GM19463 (cell line): ENCODE measurements around the gene MEF2D.

Experiments used
- ATAC-seq: cut with Tn5 transposase; IDR thresholded peaks from one replicate; pipeline ENCODE4 v1.9.1; 2021; ENCODE audit warnings: mild to moderate bottlenecking, moderate library complexity; ENCODE audit not compliant: unreplicated experiment

Gene MEF2D

GRCh38 chr1:156471496-156472490 is 28.8 kb downstream of the MEF2D start:
- no peak for ATAC-seq

GRCh38 chr1:156470473-156470872 is 30.1 kb downstream of the MEF2D start:
- no peak for ATAC-seq

- ATAC-seq, result no peak
These were observed 31.8 kb downstream of the MEF2D start for GRCh38 chr1:156468693-156469345.

- ATAC-seq, result no peak
These were observed 32.7 kb downstream of the MEF2D start for GRCh38 chr1:156467906-156468305.

GRCh38 chr1:156467385-156467784 is 33.2 kb downstream of the MEF2D start:
- no peak for ATAC-seq

- ATAC-seq, result no peak
These were observed 34.7 kb downstream of the MEF2D start for GRCh38 chr1:156465747-156466365.

- no peak for ATAC-seq
These were observed 35.6 kb downstream of the MEF2D start for GRCh38 chr1:156464825-156465452.

GRCh38 chr1:156464335-156464734 is 36.2 kb downstream of the MEF2D start:
- ATAC-seq, result no peak

GRCh38 chr1:156463874-156464273 is 36.7 kb downstream of the MEF2D start:
- ATAC-seq, result no peak

- ATAC-seq, result no peak
These were observed 37.4 kb downstream of the MEF2D start for GRCh38 chr1:156462954-156463795.

- ATAC-seq, result no peak
These were observed 38.6 kb downstream of the MEF2D start for GRCh38 chr1:156461781-156462647.

GRCh38 chr1:156461109-156461508 is 39.5 kb downstream of the MEF2D start:
- ATAC-seq, result no peak

- ATAC-seq, result no peak
These were observed 40.0 kb downstream of the MEF2D start for GRCh38 chr1:156460525-156460924.

GRCh38 chr1:156458181-156458503 is 42.4 kb downstream of the MEF2D start:
- ATAC-seq, result no peak

- peak; percentile 73 for ATAC-seq
These were observed 43.7 kb downstream of the MEF2D start for GRCh38 chr1:156456625-156457465.

GRCh38 chr1:156455362-156455761 is 45.2 kb downstream of the MEF2D start:
- ATAC-seq, result no peak

GRCh38 chr1:156452907-156453306 is 47.7 kb downstream of the MEF2D start:
- ATAC-seq, result no peak

GRCh38 chr1:156451505-156452160 is 48.9 kb downstream of the MEF2D start:
- no peak for ATAC-seq
